H1 (cell line): Measurements from ENCODE around the gene TMPRSS2. TPM values are rescaled to one million over a fixed set of nuclear protein-coding genes. Genes with fewer than 3 reads are reported as not detected.

Experiments
- CTCF ChIA-PET: fragments of 300-600 bp; sonication (Branson Sonifier 250); formaldehyde crosslinking; loops from one replicate; lab custom pipeline; 2021; ENCODE audit not compliant: partially characterized antibody; lab: Charles Lee
- POLR2A ChIA-PET: fragments of 300-600 bp; sonication (Branson Sonifier 250); formaldehyde crosslinking; loops from one replicate; lab custom pipeline; 2021; ENCODE audit warnings: inconsistent platforms; ENCODE audit not compliant: partially characterized antibody; lab: Charles Lee
- DNase-seq, 2 experiments: peaks; one replicate each; pipeline versions ENCODE4 v3.0.0 to v3.0.0-alpha.2; 2010 to 2022; ENCODE audit warnings: low spot score in 2 of 2, low read depth in 1 of 2, mixed read lengths in 1 of 2
- FAIRE-seq: peaks from 2 replicates; lab custom pipeline; 2011; peaks lifted over from hg19 to GRCh38; lab: Jason Lieb, UNC
- H2AFZ ChIP-seq: 2 replicates; pipeline ENCODE4 v1.8.1; 2012; ENCODE audit warnings: low read length, inconsistent platforms
- H2AK5ac ChIP-seq: 2 replicates; pipeline ENCODE4 v1.6.1; 2013; ENCODE audit warnings: low read depth, low read length
- H2BK120ac ChIP-seq: replicated peaks from 2 replicates; pipeline ENCODE3; 2013; ENCODE audit warnings: low read depth, low read length, inconsistent platforms
- H2BK12ac ChIP-seq: 2 replicates; pipeline ENCODE4 v1.6.1; 2013; ENCODE audit warnings: low read depth, low read length
- H2BK15ac ChIP-seq: 2 replicates; pipeline ENCODE4 v1.6.1; 2013; ENCODE audit warnings: low read length
- H2BK20ac ChIP-seq: 2 replicates; pipeline ENCODE4 v1.6.1; 2013; ENCODE audit warnings: low read length
- H2BK5ac ChIP-seq: 2 replicates; pipeline ENCODE4 v1.6.1; 2013; ENCODE audit warnings: low read depth, low read length
- H3K14ac ChIP-seq: 2 replicates; pipeline ENCODE4 v1.6.1; 2013; ENCODE audit warnings: inconsistent platforms; ENCODE audit not compliant: insufficient read length
- H3K18ac ChIP-seq: 2 replicates; pipeline ENCODE4 v1.6.1; 2013; ENCODE audit warnings: low read length; ENCODE audit errors: extremely low read depth
- H3K23ac ChIP-seq: 2 replicates; pipeline ENCODE4 v1.6.1; 2013; ENCODE audit warnings: inconsistent platforms; ENCODE audit not compliant: insufficient read length
- H3K23me2 ChIP-seq: 2 replicates; pipeline ENCODE4 v1.6.1; 2013; ENCODE audit warnings: low read depth, low read length
- H3K27ac ChIP-seq: 2 replicates; pipeline ENCODE4 v1.6.1; 2011; ENCODE audit warnings: low read depth, low read length, inconsistent platforms
- H3K27me3 ChIP-seq, 4 experiments: replicated peaks in 1 of 4; 1 replicate in 1 of 4; 2 replicates in 3 of 4; pipeline versions ENCODE4 v1.6.1 to v1.8.1; 2011 to 2013; ENCODE audit warnings: low read length in 3 of 4, mild to moderate bottlenecking in 3 of 4, inconsistent platforms in 2 of 4, mixed read lengths in 2 of 4, moderate library complexity in 1 of 4; ENCODE audit not compliant: control insufficient read depth in 3 of 4, insufficient read depth in 3 of 4; ENCODE audit errors: extremely low read depth in 1 of 4
- H3K36me3 ChIP-seq, 4 experiments: 2 replicates each; pipeline versions ENCODE4 v1.6.1 to v1.8.1; 2011 to 2013; ENCODE audit warnings: mild to moderate bottlenecking in 4 of 4, low read length in 3 of 4, moderate library complexity in 2 of 4, control low read depth in 1 of 4, inconsistent platforms in 1 of 4; ENCODE audit not compliant: insufficient read depth in 4 of 4, control insufficient read depth in 2 of 4
- H3K4ac ChIP-seq: replicated peaks from 2 replicates; pipeline ENCODE3; 2013; ENCODE audit warnings: low read length, low read depth, mixed read lengths, inconsistent platforms; ENCODE audit not compliant: insufficient read length
- H3K4me1 ChIP-seq, 4 experiments: replicated peaks in 1 of 4; 1 replicate in 1 of 4; 2 replicates in 3 of 4; pipeline versions ENCODE4 v1.6.1 to v1.8.1; 2011 to 2013; ENCODE audit warnings: low read length in 3 of 4, inconsistent platforms in 2 of 4, mixed read lengths in 1 of 4; ENCODE audit not compliant: insufficient read depth in 4 of 4, control insufficient read depth in 3 of 4
- H3K4me2 ChIP-seq, 2 experiments: 2 replicates each; pipeline versions ENCODE4 v1.6.1 to v1.8.1; 2011 to 2013; ENCODE audit warnings: low read depth in 2 of 2, low read length in 2 of 2, control low read depth in 1 of 2, inconsistent platforms in 1 of 2, mild to moderate bottlenecking in 1 of 2; ENCODE audit not compliant: insufficient read depth in 1 of 2
- H3K4me3 ChIP-seq, 4 experiments: fragments of 200-600, 300-600 bp in 1 of 4; sonication (generic), shearing (Covaris generic), sonication (Bioruptor Twin) in 1 of 4; 2 replicates each; pipeline versions ENCODE4 v1.5.1 to v1.8.1; 2011 to 2016; ENCODE audit warnings: low read length in 4 of 4, low read depth in 3 of 4, control low read depth in 2 of 4, inconsistent platforms in 2 of 4, mild to moderate bottlenecking in 2 of 4, mixed read lengths in 1 of 4, moderate library complexity in 1 of 4; ENCODE audit not compliant: insufficient read depth in 2 of 4; ENCODE audit errors: extremely low read depth in 1 of 4
- H3K56ac ChIP-seq: replicated peaks from 2 replicates; pipeline ENCODE3; 2013; ENCODE audit warnings: low read depth, mild to moderate bottlenecking, mixed read lengths, low read length, inconsistent platforms; ENCODE audit not compliant: insufficient read length
- H3K79me1 ChIP-seq: 2 replicates; pipeline ENCODE4 v1.6.1; 2013; ENCODE audit warnings: low read depth, low read length, control low read depth
- H3K79me2 ChIP-seq, 2 experiments: 2 replicates each; pipeline versions ENCODE4 v1.6.1 to v1.8.1; 2012 to 2013; ENCODE audit warnings: low read length in 2 of 2, mild to moderate bottlenecking in 2 of 2, inconsistent platforms in 1 of 2; ENCODE audit not compliant: insufficient read depth in 2 of 2, control insufficient read depth in 1 of 2
- H3K9ac ChIP-seq, 4 experiments: replicated peaks in 1 of 4; 1 replicate in 1 of 4; 2 replicates in 3 of 4; pipeline versions ENCODE4 v1.6.1 to v1.8.1; 2011 to 2013; ENCODE audit warnings: low read depth in 3 of 4, low read length in 3 of 4, control low read depth in 2 of 4, mild to moderate bottlenecking in 2 of 4, moderate library complexity in 2 of 4, inconsistent platforms in 1 of 4; ENCODE audit errors: extremely low read depth in 1 of 4
- H3K9me3 ChIP-seq, 2 experiments: 2 replicates each; pipeline versions ENCODE4 v1.6.1 to v1.8.1; 2012 to 2013; ENCODE audit warnings: mild to moderate bottlenecking in 2 of 2, moderate library complexity in 2 of 2, control low read depth in 1 of 2, inconsistent platforms in 1 of 2, low read depth in 1 of 2, low read length in 1 of 2, mixed read lengths in 1 of 2; ENCODE audit not compliant: insufficient read depth in 2 of 2
- H4K20me1 ChIP-seq, 2 experiments: replicated peaks in 1 of 2; 2 replicates each; pipeline versions ENCODE3 to v1.8.1; 2011 to 2013; ENCODE audit warnings: inconsistent platforms in 2 of 2, low read length in 2 of 2, mild to moderate bottlenecking in 1 of 2; ENCODE audit not compliant: insufficient read depth in 2 of 2, control insufficient read depth in 1 of 2
- H4K5ac ChIP-seq: 2 replicates; pipeline ENCODE4 v1.6.1; 2013; ENCODE audit warnings: low read length, low read depth, mixed read lengths, inconsistent platforms; ENCODE audit not compliant: insufficient read length
- H4K8ac ChIP-seq: 2 replicates; pipeline ENCODE4 v1.8.0; 2013; ENCODE audit warnings: mild to moderate bottlenecking, moderate library complexity, low read length, inconsistent platforms; ENCODE audit not compliant: insufficient read depth; ENCODE audit errors: extremely low read depth
- H4K91ac ChIP-seq: replicated peaks from 2 replicates; pipeline ENCODE3; 2013; ENCODE audit warnings: low read length, mixed read lengths, inconsistent platforms; ENCODE audit not compliant: insufficient read length
- E2F6 ChIP-seq: IDR thresholded peaks from 2 replicates; pipeline ENCODE4 v1.6.1; 2012; ENCODE audit warnings: inconsistent platforms
- MAFK ChIP-seq: IDR thresholded peaks from 2 replicates; pipeline ENCODE4 v1.6.1; 2012; ENCODE audit warnings: low read depth, mild to moderate bottlenecking, improper control_type of control experiment, low read length
- POLR2A ChIP-seq, 2 experiments: IDR thresholded peaks; 1 replicate in 1 of 2; 2 replicates in 1 of 2; pipeline ENCODE4 v1.6.1; 2011; ENCODE audit warnings: low read depth in 2 of 2, low read length in 2 of 2, mild to moderate bottlenecking in 2 of 2; ENCODE audit errors: control extremely low read depth in 1 of 2
- POU5F1 ChIP-seq: IDR thresholded peaks from 2 replicates; pipeline ENCODE4 v1.6.1; 2011; ENCODE audit warnings: low read depth, mild to moderate bottlenecking, low read length, moderate library complexity
- RAD21 ChIP-seq, 2 experiments: IDR thresholded peaks in 1 of 2; conservative IDR thresholded peaks in 1 of 2; 2 replicates each; pipeline ENCODE4 v1.6.1; 2011; ENCODE audit warnings: low read depth in 2 of 2, low read length in 2 of 2, improper control_type of control experiment in 1 of 2, inconsistent platforms in 1 of 2, mild to moderate bottlenecking in 1 of 2, moderate library complexity in 1 of 2
- SAP30 ChIP-seq: fragments of 300-600 bp; sonication (generic); IDR thresholded peaks from 2 replicates; pipeline ENCODE4 v1.7.1; 2012; ENCODE audit warnings: low read length, moderate library complexity, mild to moderate bottlenecking, inconsistent platforms; ENCODE audit not compliant: insufficient read depth, insufficient replicate concordance
- TAF1 ChIP-seq: IDR thresholded peaks from 2 replicates; pipeline ENCODE4 v1.6.1; 2011; ENCODE audit warnings: mild to moderate bottlenecking, low read depth, low read length
- TEAD4 ChIP-seq: IDR thresholded peaks from 2 replicates; pipeline ENCODE4 v1.6.1; 2012; ENCODE audit warnings: low read depth, low read length, inconsistent platforms, mixed read lengths
- YY1 ChIP-seq: IDR thresholded peaks from 2 replicates; pipeline ENCODE4 v1.6.1; 2011; ENCODE audit warnings: low read depth, mild to moderate bottlenecking, low read length
- ZNF274 ChIP-seq: IDR thresholded peaks from 2 replicates; pipeline ENCODE4 v1.7.0; 2012; ENCODE audit warnings: low read length, borderline replicate concordance; ENCODE audit errors: extremely low read depth
- WGBS, 2 experiments: shearing (Covaris generic) in 1 of 2; methylation state at CpG; one replicate each; pipeline versions ENCODE4 v1.1.6 to v1.1.7; 2013 to 2015; ENCODE audit warnings: low lambda C conversion rate in 2 of 2, mixed read lengths in 2 of 2, inconsistent platforms in 1 of 2, low coverage in 1 of 2, missing lambda C conversion rate in 1 of 2; ENCODE audit not compliant: insufficient replicate concordance in 2 of 2, insufficient coverage in 1 of 2, insufficient read length in 1 of 2; ENCODE audit errors: extremely low coverage in 1 of 2, missing lambda C conversion rate in 1 of 2; 5-methylcytosine and 5-hydroxymethylcytosine counted together
- polyA plus RNA-seq, 7 experiments: library from polyadenylated mRNA; depleted of rRNA in 3 of 7; stranded (reverse) in 5 of 7; unstranded in 2 of 7; fragments of >200 nt in 5 of 7; fragments of 200-250 nt in 2 of 7; gene quantifications; 1 replicate in 5 of 7; 2 replicates in 1 of 7; 4 replicates in 1 of 7; pipeline versions ENCODE4 v1.2.1 to v1.2.3, GENCODE V29; 2011 to 2013; ENCODE audit warnings: missing spikeins in 2 of 7, mixed read lengths in 2 of 7
- total RNA-seq: library from RNA; stranded (reverse); fragmentation: NEBNext Ultra II Directional; extraction: Animal tissue kit (Norgen Biotek cat#: 25700); gene quantifications from 2 replicates; pipeline ENCODE4 v1.2.1, GENCODE V29; 2021

Gene TMPRSS2
- total and polyA plus RNA-seq, 2 of the 8 experiments (the other 6 are each of a cell fraction or from before 2014, with no cell fraction given): 9.2 to 11.0 TPM

- ChIA-PET POLR2A (interaction anchor here (1.0 kb wide), 1 partner anchor 19 kb away, joined by 3 read pairs; no protein-coding TSS in a partner anchor), CTCF (interaction anchor here (0.9 kb wide), 1 partner anchor 568 kb away, joined by 3 read pairs; no protein-coding TSS in a partner anchor)
- Histone ChIP-seq H3K36me3 (no peaks in the 10 kb centered on the region), H3K9me3 (no peaks in the 10 kb centered on the region), H3K4me3 (no peak overlapping the region), H3K4me1 (no peaks in the 10 kb centered on the region), H3K79me1 (no peaks in the 10 kb centered on the region), H2AK5ac (no peak overlapping the region), H3K9ac (no peak overlapping the region), H4K91ac (no peak overlapping the region), H3K56ac (no peak overlapping the region), H4K8ac (no peak overlapping the region), H3K14ac (no peak overlapping the region), H3K23me2 (no peaks in the 10 kb centered on the region), H3K23ac (no peak overlapping the region), H3K79me2 (no peaks in the 10 kb centered on the region), H2AFZ (no peak overlapping the region), H3K4me2 (no peak overlapping the region), H2BK15ac (no peak overlapping the region), H2BK12ac (no peak overlapping the region), H3K18ac (no peak overlapping the region), H3K27ac (no peak overlapping the region), H2BK5ac (no peak overlapping the region), H2BK20ac (no peak overlapping the region; the same call in 1 of the 2 replicates), H3K4ac (no peak overlapping the region), H4K20me1 (no peaks in the 10 kb centered on the region), H2BK120ac (no peak overlapping the region), H4K5ac (no peak overlapping the region), H3K27me3 (no peaks in the 10 kb centered on the region)
- WGBS, 2 experiments: 93% methylated on average over 8 of the region's 8 CpGs; no CpG with 5 or more reads in 1 of the 2 experiments
- FAIRE-seq (no peak), DNase-seq (no peak)
- TF ChIP-seq MAFK (no peak), SAP30 (no peak), TEAD4 (no peak), POLR2A (IDR thresholded peaks at IDR 0.05; ENCODE audit: control extremely low read depth in 1 of 2, low read depth in 2 of 2, low read length in 2 of 2) (no peak), POU5F1 (no peak), E2F6 (no peak), RAD21 (IDR thresholded peaks at IDR 0.05 in 1 of 2, conservative IDR thresholded peaks at IDR 0.05 in 1 of 2; ENCODE audit: low read depth in 2 of 2, low read length in 2 of 2) (no peak), ZNF274 (no peak), TAF1 (no peak), YY1 (no peak)
Observed at GRCh38 chr21:41548781-41549180, 40.8 kb upstream of the TMPRSS2 start.
